HEK293T (cell line): ENCODE results near the gene EPHB3.

ENCODE experiments used
- CTBP1 ChIP-seq: fragments of 450-650 bp; IDR thresholded peaks from 2 replicates; pipeline ENCODE4 v1.6.1; 2016; ENCODE audit warnings: borderline replicate concordance
- FOXM1 ChIP-seq: fragments of 450-650 bp; IDR thresholded peaks from 2 replicates; pipeline ENCODE4 v1.6.1; 2017; ENCODE audit warnings: mild to moderate bottlenecking, borderline replicate concordance
- SP1 ChIP-seq: fragments of 450-650 bp; IDR thresholded peaks from 2 replicates; pipeline ENCODE4 v1.6.1; 2017
- SUZ12 ChIP-seq: fragments of 450-650 bp; IDR thresholded peaks from 2 replicates; pipeline ENCODE4 v1.6.1; 2016; ENCODE audit warnings: mild to moderate bottlenecking
- ZNF384 ChIP-seq: fragments of 450-650 bp; IDR thresholded peaks from 2 replicates; pipeline ENCODE4 v1.6.1; 2016

- no peak for TF ChIP-seq SUZ12
- TF ChIP-seq FOXM1 = no peak
- TF ChIP-seq SP1 = no peak
- no peak for TF ChIP-seq ZNF384
- TF ChIP-seq CTBP1 = no peak
Measured at GRCh38 chr3:184551614-184552256, 9.8 kb upstream of the EPHB3 start.
